22Rv1 (cell line): ENCODE results near the gene PIK3R3.

Experiments used
- ZFX ChIP-seq: fragments of 450-650 bp; IDR thresholded peaks from 2 replicates; pipeline ENCODE4 v1.6.1; 2017; ENCODE audit warnings: antibody characterized with exemption, borderline replicate concordance
- TF ChIP-seq, protein P1 (sequence below): fragments of 450-650 bp; IDR thresholded peaks from 2 replicates; pipeline ENCODE4 v1.5.1; 2017; ENCODE audit warnings: mild to moderate bottlenecking

DNA sequence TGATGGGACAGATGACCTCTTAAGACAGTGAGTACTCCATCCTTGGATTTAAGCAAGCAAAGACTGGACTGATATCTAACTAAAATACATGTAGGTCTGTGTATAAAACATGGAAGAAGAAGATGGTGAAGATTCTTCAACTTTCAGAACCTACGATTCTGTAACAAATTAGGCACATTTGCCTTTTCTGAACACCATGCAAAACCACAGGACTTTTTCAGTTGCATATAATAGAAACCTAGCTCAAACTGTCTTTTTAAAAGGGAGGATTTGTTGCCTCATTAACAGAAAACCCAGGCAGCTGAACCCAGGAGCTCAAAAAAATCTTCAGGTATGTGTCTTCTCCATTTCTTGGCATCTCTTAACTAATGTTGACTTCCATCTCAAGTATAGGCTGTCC, 27.8 kb upstream of the PIK3R3 start:
- TF ChIP-seq, protein P1, sequence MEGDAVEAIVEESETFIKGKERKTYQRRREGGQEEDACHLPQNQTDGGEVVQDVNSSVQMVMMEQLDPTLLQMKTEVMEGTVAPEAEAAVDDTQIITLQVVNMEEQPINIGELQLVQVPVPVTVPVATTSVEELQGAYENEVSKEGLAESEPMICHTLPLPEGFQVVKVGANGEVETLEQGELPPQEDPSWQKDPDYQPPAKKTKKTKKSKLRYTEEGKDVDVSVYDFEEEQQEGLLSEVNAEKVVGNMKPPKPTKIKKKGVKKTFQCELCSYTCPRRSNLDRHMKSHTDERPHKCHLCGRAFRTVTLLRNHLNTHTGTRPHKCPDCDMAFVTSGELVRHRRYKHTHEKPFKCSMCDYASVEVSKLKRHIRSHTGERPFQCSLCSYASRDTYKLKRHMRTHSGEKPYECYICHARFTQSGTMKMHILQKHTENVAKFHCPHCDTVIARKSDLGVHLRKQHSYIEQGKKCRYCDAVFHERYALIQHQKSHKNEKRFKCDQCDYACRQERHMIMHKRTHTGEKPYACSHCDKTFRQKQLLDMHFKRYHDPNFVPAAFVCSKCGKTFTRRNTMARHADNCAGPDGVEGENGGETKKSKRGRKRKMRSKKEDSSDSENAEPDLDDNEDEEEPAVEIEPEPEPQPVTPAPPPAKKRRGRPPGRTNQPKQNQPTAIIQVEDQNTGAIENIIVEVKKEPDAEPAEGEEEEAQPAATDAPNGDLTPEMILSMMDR = no peak
- no peak for TF ChIP-seq ZFX
